Measurements from ENCODE around the gene PUSL1.
A peak's percentile ranks its signal among the peaks of the same experiment; 100 is the strongest.

PUSL1 gene

GRCh38 chr1:1340791-1341548, 32.6 kb downstream of the PUSL1 start:
- DNase-seq = no peak

- no peak for DNase-seq
These were observed 33.2 kb downstream of the PUSL1 start for GRCh38 chr1:1341549-1342021.

GRCh38 chr1:1342061-1342562, 33.7 kb downstream of the PUSL1 start:
- no peak for DNase-seq

GRCh38 chr1:1342584-1343115, 34.3 kb downstream of the PUSL1 start:
- no peak for DNase-seq

GRCh38 chr1:1343811-1344421, 35.5 kb downstream of the PUSL1 start:
- DNase-seq = no peak

GRCh38 chr1:1344655-1345361, 36.4 kb downstream of the PUSL1 start:
- no peak for DNase-seq

- no peak for DNase-seq
These were observed 37.0 kb downstream of the PUSL1 start for GRCh38 chr1:1345384-1345783.

- no peak for DNase-seq
These were observed 37.6 kb downstream of the PUSL1 start for GRCh38 chr1:1345860-1346500.

- DNase-seq = no peak
These were observed 38.1 kb downstream of the PUSL1 start for GRCh38 chr1:1346501-1346890.

GRCh38 chr1:1347026-1347595, 38.7 kb downstream of the PUSL1 start:
- DNase-seq = no peak

GRCh38 chr1:1347663-1348419, 39.4 kb downstream of the PUSL1 start:
- DNase-seq = no peak

GRCh38 chr1:1348420-1349255, 40.2 kb downstream of the PUSL1 start:
- DNase-seq = peak in 2 of 3 experiments; percentile 48 to 51

- DNase-seq = peak; percentile 76 to 86 (median 81)
These were observed 41.0 kb downstream of the PUSL1 start, which contains the start of gene DVL1 for GRCh38 chr1:1349256-1350012. DVL1 (minus strand) TSS chr1:1349418; CDS start chr1:1349065, 353 bp downstream.

GRCh38 chr1:1351511-1352427, 43.4 kb downstream of the PUSL1 start:
- no peak for DNase-seq

GRCh38 chr1:1352786-1353388, 44.5 kb downstream of the PUSL1 start:
- no peak for DNase-seq

GRCh38 chr1:1353389-1354151, 45.2 kb downstream of the PUSL1 start:
- DNase-seq = peak in 2 of 3 experiments; percentile 65 to 74

Measured in NCI-H1417 (cell line).